Duodenal mucosa (tissue), 2 donors: ENCODE measurements around the gene ASMTL.

Experiments used
- H3K27ac ChIP-seq: one replicate; pipeline ENCODE4 v1.7.0; 2013; ENCODE audit warnings: low read depth, low read length
- H3K27me3 ChIP-seq, 2 donors: one replicate each; pipeline ENCODE4 v1.7.0; 2013; ENCODE audit warnings: low read length in 2 of 2, control low read depth in 1 of 2; ENCODE audit not compliant: insufficient read depth in 2 of 2, control insufficient read depth in 1 of 2
- H3K36me3 ChIP-seq, 2 donors: one replicate each; pipeline ENCODE4 v1.7.0; 2013; ENCODE audit warnings: low read length in 2 of 2, control low read depth in 1 of 2; ENCODE audit not compliant: insufficient read depth in 2 of 2, control insufficient read depth in 1 of 2
- H3K4me1 ChIP-seq, 2 donors: one replicate each; pipeline ENCODE4 v1.7.0; 2013; ENCODE audit warnings: low read length in 2 of 2, control low read depth in 1 of 2; ENCODE audit not compliant: insufficient read depth in 2 of 2, control insufficient read depth in 1 of 2
- H3K4me3 ChIP-seq, 2 donors: one replicate each; pipeline ENCODE4 v1.7.0; 2013; ENCODE audit warnings: low read length in 2 of 2, low read depth in 1 of 2
- H3K9ac ChIP-seq, 2 donors: one replicate each; pipeline ENCODE4 v1.7.0; 2013; ENCODE audit warnings: low read length in 2 of 2, low read depth in 1 of 2
- H3K9me3 ChIP-seq, 2 donors: one replicate each; pipeline ENCODE4 v1.7.0; 2013; ENCODE audit warnings: low read length in 2 of 2, control low read depth in 1 of 2; ENCODE audit not compliant: control insufficient read depth in 1 of 2

Gene ASMTL

GRCh38 chrX:1395646-1396216 is 57.0 kb downstream of the ASMTL start:
- H3K4me3 ChIP-seq = no peak overlapping the region
- H3K36me3 ChIP-seq = peaks cover 0 to 6% of the 10 kb centered on the region in 2 donors
- no peak overlapping the region for H3K27ac ChIP-seq
- H3K9me3 ChIP-seq = no peaks in the 10 kb centered on the region
- H3K9ac ChIP-seq = no peak overlapping the region
- peaks cover 2 to 14% of the 10 kb centered on the region in 2 donors for H3K4me1 ChIP-seq
- no peaks in the 10 kb centered on the region for H3K27me3 ChIP-seq

GRCh38 chrX:1394731-1395501 is 57.8 kb downstream of the ASMTL start:
- Histone ChIP-seq H3K9ac (no peak overlapping the region), H3K4me3 (no peak overlapping the region), H3K9me3 (no peaks in the 10 kb centered on the region), H3K36me3 (peaks cover 2 to 9% of the 10 kb centered on the region in 2 donors), H3K27ac (no peak overlapping the region), H3K27me3 (no peaks in the 10 kb centered on the region), H3K4me1 (peaks cover 7 to 23% of the 10 kb centered on the region in 2 donors)

- H3K27me3 ChIP-seq = no peaks in the 10 kb centered on the region
- peaks cover 11 to 17% of the 10 kb centered on the region in 2 donors for H3K36me3 ChIP-seq
- H3K9me3 ChIP-seq = no peaks in the 10 kb centered on the region
- H3K9ac ChIP-seq = no peak overlapping the region
- no peak overlapping the region for H3K27ac ChIP-seq
- peaks cover 11 to 31% of the 10 kb centered on the region in 2 donors for H3K4me1 ChIP-seq
- no peak overlapping the region for H3K4me3 ChIP-seq
These were observed 58.7 kb downstream of the ASMTL start for GRCh38 chrX:1393871-1394615.

- peaks cover 11 to 41% of the 10 kb centered on the region in 2 donors for H3K4me1 ChIP-seq
- peak overlapping the region; percentile 99 for H3K27ac ChIP-seq
- peak overlapping the region; percentile 65 to 84 for H3K9ac ChIP-seq
- peak overlapping the region; percentile 73 to 81 for H3K4me3 ChIP-seq
- no peaks in the 10 kb centered on the region for H3K9me3 ChIP-seq
- H3K36me3 ChIP-seq = peaks cover 23 to 32% of the 10 kb centered on the region in 2 donors
- no peaks in the 10 kb centered on the region for H3K27me3 ChIP-seq
These were observed 60.2 kb downstream of the ASMTL start for GRCh38 chrX:1392376-1393068.

- H3K9me3 ChIP-seq = no peaks in the 10 kb centered on the region
- H3K4me1 ChIP-seq = peaks cover 11 to 41% of the 10 kb centered on the region in 2 donors
- H3K27ac ChIP-seq = peak within 1 kb of the TSS; percentile 99
- peak within 1 kb of the TSS; percentile 79 to 98 for H3K4me3 ChIP-seq
- H3K36me3 ChIP-seq = peaks cover 30 to 39% of the 10 kb centered on the region in 2 donors
- no peaks in the 10 kb centered on the region for H3K27me3 ChIP-seq
- peak within 1 kb of the TSS; percentile 65 to 88 for H3K9ac ChIP-seq
These were observed 60.9 kb downstream of the ASMTL start, which contains the start of gene SLC25A6 for GRCh38 chrX:1391707-1392375. Gene SLC25A6, minus strand, starts transcription at chrX:1392113. Its CDS starts 104 bp downstream, at chrX:1392009.

GRCh38 chrX:1391370-1391706 is 61.4 kb downstream of the ASMTL start:
- Histone ChIP-seq H3K4me3 (peak overlapping the region; percentile 79 to 98), H3K27ac (peak overlapping the region; percentile 99), H3K27me3 (no peaks in the 10 kb centered on the region), H3K36me3 (peaks cover 34 to 44% of the 10 kb centered on the region in 2 donors), H3K4me1 (peaks cover 11 to 41% of the 10 kb centered on the region in 2 donors), H3K9me3 (no peaks in the 10 kb centered on the region), H3K9ac (peak overlapping the region; percentile 65 to 88)

- H3K36me3 ChIP-seq = peaks cover 39 to 49% of the 10 kb centered on the region in 2 donors
These were observed 61.9 kb downstream of the ASMTL start for GRCh38 chrX:1390621-1391369.

GRCh38 chrX:1389993-1390285 is 62.8 kb downstream of the ASMTL start:
- Histone ChIP-seq H3K36me3 (peaks cover 39 to 58% of the 10 kb centered on the region in 2 donors), H3K4me1 (peaks cover 11 to 41% of the 10 kb centered on the region in 2 donors), H3K27ac (no peak overlapping the region)

More at GRCh38 chrX:1390621-1391369, 61.9 kb downstream of the ASMTL start:
- Histone ChIP-seq H3K27ac (no peak overlapping the region), H3K9me3 (no peaks in the 10 kb centered on the region), H3K4me3 (peak overlapping the region; percentile 79 to 98), H3K9ac (peak overlapping the region; percentile 65 to 88), H3K4me1 (peaks cover 11 to 41% of the 10 kb centered on the region in 2 donors), H3K27me3 (no peaks in the 10 kb centered on the region)

More at GRCh38 chrX:1389993-1390285, 62.8 kb downstream of the ASMTL start:
- no peaks in the 10 kb centered on the region for H3K27me3 ChIP-seq
- peak overlapping the region in 1 of 2 donors; percentile 65 for H3K9ac ChIP-seq
- peak overlapping the region; percentile 22 to 98 for H3K4me3 ChIP-seq
- H3K9me3 ChIP-seq = no peaks in the 10 kb centered on the region
